Nephron (organoid): ENCODE results near the gene MED26.

Experiments used
- H3K27ac Mint-ChIP-seq, 3 experiments: 2 replicates each; pipeline ENCODE4 v1.8.0; 2020; ENCODE audit warnings: mixed read lengths in 3 of 3, mild to moderate bottlenecking in 2 of 3, moderate library complexity in 1 of 3
- H3K27me3 Mint-ChIP-seq: 2 replicates; pipeline ENCODE4 v1.8.0; 2021; ENCODE audit warnings: low read depth, mild to moderate bottlenecking, moderate library complexity, mixed read lengths
- H3K36me3 Mint-ChIP-seq: 2 replicates; pipeline ENCODE4 v1.8.0; 2020; ENCODE audit warnings: low read depth, mixed read lengths
- H3K4me1 Mint-ChIP-seq: 2 replicates; pipeline ENCODE4 v1.8.0; 2020; ENCODE audit warnings: mixed read lengths
- H3K4me3 Mint-ChIP-seq, 3 experiments: 2 replicates each; pipeline ENCODE4 v1.8.0; 2020; ENCODE audit warnings: mild to moderate bottlenecking in 3 of 3, mixed read lengths in 3 of 3, moderate library complexity in 2 of 3
- H3K9me3 Mint-ChIP-seq: 2 replicates; pipeline ENCODE4 v1.8.0; 2020; ENCODE audit warnings: mixed read lengths
- TF ChIP-seq, protein P1 (sequence below), 3 experiments: fragments of 200-600 bp; sonication (generic); IDR thresholded peaks; one replicate each; pipeline ENCODE4 v1.5.0; 2021; ENCODE audit warnings: antibody characterized with exemption in 3 of 3; ENCODE audit not compliant: unreplicated experiment in 3 of 3

The MED26 gene

GRCh38 chr19:16524991-16525734 is 102.8 kb downstream of the MED26 start:
- Mint-ChIP-seq H3K4me1 (no peaks in the 10 kb centered on the region), H3K9me3 (no peaks in the 10 kb centered on the region), H3K27me3 (no peaks in the 10 kb centered on the region), H3K4me3 (no peak overlapping the region), H3K27ac (no peak overlapping the region), H3K36me3 (peaks cover 51% of the 10 kb centered on the region)
- TF ChIP-seq, protein P1, sequence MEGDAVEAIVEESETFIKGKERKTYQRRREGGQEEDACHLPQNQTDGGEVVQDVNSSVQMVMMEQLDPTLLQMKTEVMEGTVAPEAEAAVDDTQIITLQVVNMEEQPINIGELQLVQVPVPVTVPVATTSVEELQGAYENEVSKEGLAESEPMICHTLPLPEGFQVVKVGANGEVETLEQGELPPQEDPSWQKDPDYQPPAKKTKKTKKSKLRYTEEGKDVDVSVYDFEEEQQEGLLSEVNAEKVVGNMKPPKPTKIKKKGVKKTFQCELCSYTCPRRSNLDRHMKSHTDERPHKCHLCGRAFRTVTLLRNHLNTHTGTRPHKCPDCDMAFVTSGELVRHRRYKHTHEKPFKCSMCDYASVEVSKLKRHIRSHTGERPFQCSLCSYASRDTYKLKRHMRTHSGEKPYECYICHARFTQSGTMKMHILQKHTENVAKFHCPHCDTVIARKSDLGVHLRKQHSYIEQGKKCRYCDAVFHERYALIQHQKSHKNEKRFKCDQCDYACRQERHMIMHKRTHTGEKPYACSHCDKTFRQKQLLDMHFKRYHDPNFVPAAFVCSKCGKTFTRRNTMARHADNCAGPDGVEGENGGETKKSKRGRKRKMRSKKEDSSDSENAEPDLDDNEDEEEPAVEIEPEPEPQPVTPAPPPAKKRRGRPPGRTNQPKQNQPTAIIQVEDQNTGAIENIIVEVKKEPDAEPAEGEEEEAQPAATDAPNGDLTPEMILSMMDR (IDR thresholded peaks at IDR 0.05; ENCODE audit: unreplicated experiment in 3 of 3): no peak
